Right renal pelvis (tissue), 4 donors: ENCODE data around the gene EI24. TPM values are rescaled to one million over a fixed set of nuclear protein-coding genes. Genes with fewer than 3 reads are reported as not detected.
"Not testable (repeated sequence)": the region's sequence is repeated elsewhere in the genome, so short reads cannot be mapped to it uniquely, and the experiment has no call there.

Source experiments
- DNase-seq, 4 donors: peaks; one replicate each; pipeline ENCODE4 v3.0.0-alpha.2; 2013; ENCODE audit warnings: low read depth in 4 of 4, low spot score in 3 of 4, missing footprints in 1 of 4
- polyA plus RNA-seq, 4 donors: library from polyadenylated mRNA; unstranded; fragments of 120-200 nt; gene quantifications; one replicate each; pipeline ENCODE4 v1.2.1, GENCODE V29; 2013; ENCODE audit not compliant: insufficient read length in 4 of 4

The EI24 gene
- 100 to 1,000 TPM; 110 to 130 (median 121) TPM for polyA plus RNA-seq

DNA sequence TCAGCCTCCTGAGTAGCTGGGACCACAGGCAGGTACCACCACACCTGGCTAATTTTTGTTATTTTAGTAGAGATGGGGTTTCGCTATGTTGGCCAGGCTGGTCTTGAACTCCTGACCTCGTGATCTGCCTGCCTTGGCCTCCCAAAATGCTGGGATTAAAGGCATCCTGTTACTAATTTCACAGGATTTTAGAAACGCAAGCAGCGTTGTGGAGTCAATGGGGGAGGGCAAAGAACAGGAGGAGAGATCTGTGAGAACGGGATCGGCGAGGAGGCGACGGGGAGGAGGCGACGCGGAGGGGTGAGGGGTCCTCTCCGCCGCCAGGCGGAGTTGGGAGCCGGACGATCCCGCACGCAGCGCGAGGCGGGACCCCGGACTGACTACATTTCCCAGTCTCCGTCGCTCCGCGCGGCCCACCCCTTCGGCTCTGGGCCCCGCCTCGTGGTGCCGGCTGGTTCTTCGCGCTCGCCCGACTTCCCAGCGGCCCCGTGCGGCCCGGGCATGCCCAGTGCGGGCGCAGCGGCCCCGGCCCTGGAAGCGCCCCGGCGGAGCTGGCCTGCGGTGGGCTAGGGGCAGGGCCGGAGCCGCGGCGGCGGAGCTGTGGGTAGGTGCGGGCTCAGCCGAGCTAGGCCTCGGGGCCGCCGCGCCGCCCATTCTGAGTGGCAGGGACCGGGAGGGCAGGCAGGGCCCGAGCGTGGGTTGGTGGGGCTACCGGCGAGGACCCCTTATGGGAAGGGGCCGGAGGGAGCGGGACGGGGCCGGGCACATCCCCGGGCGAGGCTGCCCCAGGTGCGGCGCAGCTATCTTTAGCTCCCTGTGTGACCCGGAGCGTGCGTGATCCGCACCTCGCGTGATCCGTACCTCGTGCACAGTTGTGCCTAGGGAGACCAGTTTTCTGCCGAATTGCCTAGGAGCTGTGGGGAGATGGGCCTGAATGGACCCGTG is at the start of gene EI24:
Gene EI24 (plus strand): TSS at position 508 of the 945 bp plus-strand sequence. CDS start 3,051 bp downstream, outside the sequence.
- peak; percentile 73 to 81 (median 76) for DNase-seq

DNA sequence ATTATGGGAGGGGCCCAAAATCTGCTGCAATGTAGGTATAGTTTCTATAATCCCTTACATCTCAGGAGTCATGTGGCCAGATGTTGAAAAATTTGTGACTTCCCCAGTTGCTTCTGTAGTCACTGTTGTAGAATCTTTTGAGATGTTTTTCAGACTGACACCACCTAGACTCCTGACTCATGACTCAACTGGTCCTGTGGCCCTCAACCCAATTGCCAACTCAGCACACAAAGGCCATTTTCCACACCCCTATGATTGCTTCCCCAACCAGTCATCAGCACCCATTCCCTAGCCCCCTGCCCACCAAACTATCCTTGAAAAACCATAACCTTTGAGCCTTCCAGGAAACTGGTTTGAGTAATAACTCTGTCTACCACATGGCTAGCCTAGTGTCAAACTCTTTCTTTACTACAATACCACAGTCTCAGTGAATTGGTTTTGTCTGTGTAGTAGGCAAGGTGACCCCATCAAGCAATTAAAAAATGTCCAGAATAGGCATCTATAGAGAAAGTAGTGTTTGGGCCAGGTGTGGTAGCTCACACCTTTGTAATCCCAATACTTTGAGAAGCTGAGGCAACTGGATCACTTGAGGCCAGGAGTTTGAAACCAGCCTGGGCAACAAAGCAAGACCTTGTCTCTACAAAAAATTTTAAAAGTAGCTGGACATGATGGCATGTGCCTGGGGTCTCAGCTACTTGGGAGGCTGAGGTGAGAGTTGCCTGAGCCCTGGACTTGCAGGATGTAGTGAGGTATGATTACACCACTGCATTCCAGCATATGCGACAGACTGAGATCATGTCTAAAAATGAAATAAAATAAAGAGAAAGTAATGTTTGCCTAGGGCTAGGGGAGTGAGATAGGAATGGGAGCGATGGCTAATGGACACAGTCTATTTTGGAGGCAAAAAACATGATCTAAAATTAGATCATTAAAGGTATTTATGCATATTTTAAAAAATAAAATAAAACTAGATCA is 49.1 kb upstream of the EI24 start:
- no peak for DNase-seq

DNA sequence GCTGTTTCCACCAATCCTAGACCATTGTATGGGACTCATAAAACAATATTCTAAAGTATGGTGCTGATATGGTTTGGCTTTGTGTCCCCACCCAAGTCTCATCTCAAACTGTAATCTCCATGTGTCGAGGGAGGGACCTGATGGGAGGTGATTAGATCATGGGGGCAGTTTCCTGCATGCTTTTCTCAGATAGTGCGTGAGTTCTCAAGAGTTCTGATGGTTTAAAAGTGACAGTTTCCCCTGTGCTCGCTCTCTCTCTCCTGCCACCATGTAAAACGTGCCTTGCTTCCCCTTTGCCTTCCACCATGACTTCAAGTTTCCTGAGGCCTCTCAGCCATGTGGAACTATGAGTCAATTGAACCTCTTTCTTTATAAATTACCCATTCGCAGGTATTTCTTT is 44.0 kb upstream of the EI24 start:
- DNase-seq: no peak

DNA sequence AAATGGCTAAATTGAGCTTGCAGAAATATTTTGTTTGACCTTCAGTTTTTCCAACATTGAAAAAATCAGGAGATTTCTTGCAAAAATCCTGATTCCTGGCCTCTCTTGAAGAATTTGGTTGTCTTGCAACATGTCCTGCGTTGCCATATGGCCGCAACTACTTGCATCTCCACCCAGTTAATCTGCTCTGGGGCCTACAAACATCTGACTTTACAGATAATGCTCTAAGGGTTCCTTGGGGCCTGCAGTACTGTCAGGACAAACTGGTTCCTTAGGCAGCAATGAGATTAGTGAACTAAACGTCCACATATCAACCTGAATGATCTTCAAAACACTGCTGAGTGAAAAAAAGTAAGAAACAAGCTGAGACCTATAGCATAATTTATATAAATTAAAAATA is 36.6 kb upstream of the EI24 start:
- DNase-seq: no peak

DNA sequence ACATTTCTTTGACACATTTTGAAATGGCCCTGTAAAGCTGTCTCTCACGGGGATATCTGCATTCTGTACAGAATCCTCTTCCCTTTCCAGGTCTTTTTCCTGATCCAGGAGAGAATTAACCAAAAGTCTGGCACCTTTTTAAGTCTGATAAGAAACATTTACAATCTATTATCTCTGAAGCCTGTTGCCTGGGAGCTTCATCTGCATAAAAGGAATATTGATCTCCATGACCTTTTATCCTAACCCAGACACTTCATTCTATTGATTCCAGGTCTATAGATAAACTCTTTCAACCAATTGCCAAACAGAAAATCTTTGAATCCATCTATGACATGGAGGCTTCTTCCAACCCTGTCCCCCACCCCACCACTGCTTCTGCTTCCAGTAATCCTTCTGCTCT is 33.7 kb upstream of the EI24 start:
- DNase-seq: no peak

DNA sequence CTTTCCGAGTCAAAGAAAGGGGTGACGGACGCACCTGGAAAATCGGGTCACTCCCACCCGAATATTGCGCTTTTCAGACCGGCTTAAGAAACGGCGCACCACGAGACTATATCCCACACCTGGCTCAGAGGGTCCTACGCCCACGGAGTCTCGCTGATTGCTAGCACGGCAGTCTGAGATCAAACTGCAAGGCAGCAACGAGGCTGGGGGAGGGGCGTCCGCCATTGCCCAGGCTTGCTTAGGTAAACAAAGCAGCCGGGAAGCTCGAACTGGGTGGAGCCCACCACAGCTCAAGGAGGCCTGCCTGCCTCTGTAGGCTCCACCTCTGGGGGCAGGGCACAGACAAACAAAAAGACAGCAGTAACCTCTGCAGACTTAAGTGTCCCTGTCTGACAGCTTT is 32.4 kb upstream of the EI24 start:
- DNase-seq: not testable (repeated sequence)

DNA sequence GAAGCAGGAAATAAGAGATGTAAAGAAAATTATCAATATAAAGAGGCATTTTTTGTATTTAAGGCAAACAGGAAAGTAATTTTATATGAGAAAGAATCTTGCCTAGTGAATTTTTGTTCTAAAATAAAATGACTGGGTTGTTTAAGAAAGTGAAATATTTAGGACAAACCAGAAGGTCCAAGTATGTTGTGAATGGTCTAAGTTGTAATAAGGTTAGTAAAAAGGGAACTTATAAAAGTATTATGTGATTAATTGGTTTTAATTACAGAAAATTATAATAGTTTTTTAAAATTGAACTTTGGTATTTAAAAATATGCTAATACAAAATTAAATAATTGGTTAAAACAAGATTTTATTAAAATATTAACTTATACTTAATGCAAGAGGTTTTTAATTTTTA is 26.6 kb upstream of the EI24 start:
- no peak for DNase-seq

DNA sequence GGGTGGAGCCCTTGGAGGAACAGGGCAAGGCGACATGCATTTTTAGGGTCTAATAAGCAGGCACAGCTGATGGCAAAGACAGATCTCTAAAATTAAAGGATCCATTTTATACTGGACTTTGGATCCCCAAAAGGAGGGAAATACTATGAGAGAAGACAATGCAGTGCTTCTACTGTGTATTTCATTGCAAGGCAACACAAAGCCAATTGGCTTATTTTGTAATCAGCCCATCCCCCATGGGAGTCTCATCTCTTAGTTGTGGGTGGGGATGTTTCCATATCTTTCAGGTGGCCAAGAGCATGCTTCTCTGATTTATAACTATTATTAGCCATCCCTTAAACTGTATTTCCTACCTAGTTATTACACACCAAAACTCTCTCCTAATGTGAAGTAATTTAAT is 18.5 kb upstream of the EI24 start:
- DNase-seq: no peak

DNA sequence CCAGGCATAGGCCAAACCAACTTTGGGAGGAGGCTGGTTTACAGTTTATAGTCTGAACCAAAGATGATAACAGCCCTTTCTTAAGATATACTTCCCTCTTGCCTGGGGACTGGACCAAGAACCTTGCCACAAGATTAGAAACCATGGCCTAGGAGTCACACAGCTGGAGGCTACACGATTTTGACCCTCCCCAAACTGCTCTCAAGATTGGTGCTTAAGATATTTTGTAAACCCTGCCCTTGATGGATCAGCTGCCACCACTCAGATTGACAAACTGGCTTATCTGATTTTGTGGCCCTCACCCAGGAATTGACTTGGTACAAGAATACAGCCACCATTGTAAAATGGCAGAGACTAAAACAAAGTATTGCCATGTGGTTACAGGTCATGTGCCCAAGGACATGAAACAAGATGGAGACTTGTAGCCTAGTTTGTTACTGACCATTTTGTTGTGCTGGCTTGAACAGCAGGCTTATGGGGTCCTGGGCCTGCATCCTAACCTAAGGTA is 17.4 kb upstream of the EI24 start:
- no peak for DNase-seq

DNA sequence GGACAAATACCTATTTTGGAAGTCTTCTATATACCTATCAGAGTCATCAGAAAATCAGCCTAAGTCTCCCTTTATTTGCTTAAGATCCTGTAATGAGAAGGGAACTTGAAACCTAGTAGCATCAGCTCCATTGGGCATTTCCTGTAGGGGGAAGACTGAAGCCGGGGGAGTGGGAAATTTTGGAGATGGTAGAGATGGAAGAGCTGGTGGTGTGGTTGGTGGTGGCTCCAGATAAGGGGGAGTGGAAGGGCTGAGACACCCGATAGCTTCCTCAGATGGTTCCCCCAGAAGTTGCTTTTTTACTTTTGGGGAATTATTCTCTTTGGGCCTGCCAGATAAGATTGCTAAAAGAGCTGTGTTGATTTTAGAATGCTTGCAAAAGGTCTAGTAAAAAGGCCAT is 16.4 kb upstream of the EI24 start:
- DNase-seq: no peak

DNA sequence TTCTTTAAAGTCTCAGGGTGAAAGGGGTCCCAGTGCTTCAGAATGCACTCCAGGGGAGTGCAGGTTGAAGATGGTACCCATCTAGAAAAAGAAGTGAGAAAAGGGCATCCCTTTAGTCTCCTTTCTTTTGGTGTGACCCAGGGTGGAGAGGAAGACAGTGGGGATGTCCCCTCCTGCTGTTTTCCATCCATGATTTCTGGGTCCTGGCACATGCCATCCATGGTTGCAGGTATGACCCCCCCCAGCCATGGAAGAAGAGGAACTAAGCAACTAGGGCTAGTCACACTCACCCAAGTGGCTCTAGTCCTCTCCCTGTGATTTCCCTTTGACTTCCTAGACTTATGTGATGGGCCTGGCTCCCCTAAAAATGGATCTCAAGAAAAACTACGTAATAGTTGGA is 15.9 kb upstream of the EI24 start:
- no peak for DNase-seq

DNA sequence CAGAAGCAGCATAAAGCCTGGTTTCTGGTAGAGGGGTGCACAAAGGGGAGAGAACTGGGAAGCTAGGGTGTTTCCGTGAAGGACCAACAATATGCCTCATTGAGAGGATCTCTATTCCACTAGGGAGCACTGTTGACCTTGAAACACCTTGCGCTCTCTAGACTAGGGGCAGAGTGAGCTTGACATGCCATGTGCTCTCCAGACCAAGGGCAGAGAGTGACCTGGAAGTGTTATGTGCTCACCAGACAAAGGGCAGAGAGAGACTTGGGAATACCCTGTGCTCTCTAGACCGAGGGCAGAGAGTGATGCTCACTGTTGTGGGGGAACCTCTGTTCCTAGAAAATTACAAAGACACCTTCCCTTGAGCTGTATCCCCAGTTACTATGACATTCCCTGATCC is 15.2 kb upstream of the EI24 start:
- no peak for DNase-seq

DNA sequence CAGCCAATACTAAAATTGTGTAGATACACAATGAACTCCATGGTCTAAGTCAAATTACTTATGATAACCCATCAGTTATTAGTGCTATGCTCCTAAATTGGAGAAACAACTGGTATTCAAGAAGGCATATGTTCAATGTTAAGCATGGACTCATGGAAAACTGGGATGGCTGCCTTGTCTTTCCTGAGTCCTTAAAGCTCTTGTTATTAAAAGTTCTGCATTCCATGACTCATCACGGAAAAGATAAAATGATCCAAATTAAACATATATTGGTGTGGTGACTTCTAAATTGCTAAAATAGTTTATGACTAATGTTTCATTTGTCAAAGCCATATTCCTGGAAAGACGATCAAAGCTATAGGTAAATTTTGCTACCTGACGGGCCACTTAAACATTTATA is 9.4 kb upstream of the EI24 start:
- no peak for DNase-seq

DNA sequence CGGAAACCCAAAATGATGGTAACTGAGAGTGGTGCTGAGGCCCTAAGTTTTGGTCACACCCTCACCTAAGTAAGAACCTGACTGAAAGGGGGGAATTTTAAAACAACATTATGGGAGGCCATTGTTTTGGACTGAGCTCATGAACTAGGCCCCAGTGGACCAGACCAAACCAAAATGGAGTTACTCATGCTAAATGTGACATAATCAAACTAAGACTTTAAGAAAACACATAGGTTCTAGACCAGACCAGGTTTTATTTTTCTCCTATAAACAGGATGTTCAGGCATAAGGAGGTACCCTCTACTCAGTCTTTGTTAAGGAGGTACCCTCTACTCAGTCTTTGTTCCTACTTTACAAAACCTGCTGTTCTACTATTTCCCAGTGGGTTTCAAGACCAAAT is 7.4 kb upstream of the EI24 start:
- DNase-seq: no peak

DNA sequence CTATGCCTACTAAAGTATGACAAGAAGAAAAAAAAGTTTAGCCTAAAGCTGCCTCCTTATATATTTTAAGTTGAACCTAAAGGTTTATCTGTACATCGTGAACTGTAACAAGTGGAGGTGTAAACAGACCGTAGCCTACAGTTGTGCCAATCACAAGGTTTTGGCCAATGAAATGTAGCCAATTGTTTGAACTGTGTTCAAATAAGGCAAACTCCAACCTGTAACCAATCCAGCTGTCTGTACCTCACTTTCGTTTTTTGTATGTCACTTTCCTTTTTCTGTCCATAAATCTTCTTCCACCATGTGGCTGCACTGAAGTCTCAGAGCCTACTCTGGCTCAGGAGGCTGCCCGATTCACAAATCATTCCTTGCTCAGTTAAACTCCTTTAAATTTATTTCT is 6.8 kb upstream of the EI24 start:
- DNase-seq: no peak

DNA sequence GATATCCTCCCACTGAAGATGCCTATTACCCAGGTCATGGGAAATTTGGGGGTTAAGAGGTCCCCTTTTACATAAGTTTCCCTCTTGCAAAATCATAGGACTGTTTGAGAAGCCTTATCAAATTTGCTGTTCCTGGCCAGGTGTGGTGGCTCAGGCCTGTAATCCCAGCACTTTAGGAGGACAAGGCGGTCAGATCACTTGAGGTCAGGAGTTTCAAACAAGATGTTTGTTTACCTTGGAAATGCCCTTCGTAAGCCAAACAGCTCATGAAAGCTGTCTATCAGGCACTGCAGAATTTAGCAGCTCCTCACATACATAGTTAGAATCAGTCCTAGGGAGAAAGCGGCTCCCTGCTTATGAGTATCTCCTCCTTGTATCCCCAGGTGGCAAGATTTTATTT is 4.9 kb upstream of the EI24 start:
- DNase-seq: no peak

DNA sequence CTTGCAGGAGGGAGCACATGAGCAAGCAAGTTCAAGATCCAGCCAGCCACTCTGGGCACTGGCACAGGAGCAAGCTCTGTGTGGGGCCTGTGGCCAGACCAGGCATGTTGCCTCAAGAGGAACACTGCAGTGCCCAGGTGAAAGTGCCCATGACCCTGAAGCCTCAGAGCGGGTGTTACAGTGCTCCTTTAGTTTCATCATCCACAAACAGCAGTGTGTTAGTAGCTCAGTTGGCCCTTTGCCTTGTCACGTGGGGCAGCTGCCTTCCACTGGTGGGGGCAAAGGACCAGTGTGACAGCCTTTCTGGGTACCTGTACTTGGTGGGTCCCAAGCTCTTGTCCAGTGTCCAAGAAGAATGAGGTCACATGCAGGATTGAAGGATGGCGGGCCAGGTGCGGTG is 3.0 kb upstream of the EI24 start:
- DNase-seq: no peak

DNA sequence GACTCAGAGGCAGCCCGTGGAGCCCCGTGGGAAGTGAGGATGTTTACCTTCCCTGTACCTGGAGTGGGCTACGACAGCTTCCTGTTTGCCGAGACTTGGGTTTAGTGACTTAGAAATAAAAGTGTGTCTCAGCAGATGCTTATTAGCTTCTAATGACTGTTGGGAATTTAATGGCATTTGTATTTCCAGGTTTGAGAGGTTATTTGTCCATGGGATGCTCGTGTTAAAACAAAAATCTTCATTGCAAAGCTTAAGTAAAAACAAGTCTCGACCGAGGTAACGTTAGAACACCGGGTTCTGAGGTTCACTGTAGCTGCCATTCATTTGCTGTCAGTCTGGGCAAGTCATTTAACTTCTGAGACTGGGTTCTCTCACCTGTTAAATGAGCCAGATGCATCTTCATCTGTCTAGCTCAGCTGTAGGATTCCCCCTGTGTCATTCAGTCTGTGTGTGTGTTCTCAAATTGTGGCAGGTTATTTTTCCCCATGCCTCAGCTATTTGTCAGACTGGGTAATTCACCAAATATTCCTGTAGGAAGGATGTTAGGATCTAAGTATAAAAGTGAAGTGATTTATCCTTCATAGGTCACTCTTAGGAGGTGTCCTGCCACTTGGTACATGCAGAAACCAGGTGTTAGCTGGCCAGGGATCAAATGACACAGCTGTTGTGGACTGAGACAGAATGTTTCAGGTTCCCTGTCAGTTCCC is 791 bp downstream of the EI24 start:
- DNase-seq: no peak

DNA sequence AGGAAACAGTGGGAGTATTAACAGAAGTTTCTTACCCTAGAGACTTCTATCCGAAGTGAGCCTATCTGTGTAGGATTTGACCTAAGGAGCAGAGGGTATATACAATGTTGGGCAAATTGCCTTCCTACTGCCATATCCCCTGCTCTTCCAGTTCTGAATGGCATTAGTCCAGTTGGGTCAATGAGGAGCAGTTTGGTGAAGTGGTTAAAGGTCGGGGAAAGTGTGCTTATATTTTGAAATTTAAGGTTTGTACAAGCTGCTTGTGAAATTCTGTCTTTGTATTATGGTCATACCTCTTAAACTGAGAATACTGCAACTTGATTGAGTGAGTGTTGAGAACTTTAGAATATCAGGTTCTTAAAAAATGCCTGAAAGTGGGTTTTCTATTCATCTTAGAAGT is 1.7 kb downstream of the EI24 start:
- DNase-seq: no peak

DNA sequence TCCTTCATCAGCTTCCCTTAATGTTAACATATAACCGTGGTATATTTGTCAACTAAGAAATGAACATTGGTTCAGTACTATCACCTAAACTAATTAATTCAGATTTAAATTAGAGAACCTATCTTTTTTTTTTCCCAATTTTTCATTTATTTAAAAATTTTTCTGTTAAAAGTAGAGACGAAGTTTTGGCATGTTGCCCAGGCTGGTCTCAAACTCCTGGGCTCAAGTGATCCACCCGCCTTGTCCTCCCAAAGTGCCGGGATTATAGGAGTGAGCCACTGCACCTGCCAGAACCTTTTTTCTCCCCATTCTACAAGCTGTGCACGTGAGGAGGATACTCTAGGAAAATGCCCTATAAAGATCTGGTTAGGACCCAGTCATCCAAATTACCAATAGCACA is 3.6 kb downstream of the EI24 start:
- no peak for DNase-seq

DNA sequence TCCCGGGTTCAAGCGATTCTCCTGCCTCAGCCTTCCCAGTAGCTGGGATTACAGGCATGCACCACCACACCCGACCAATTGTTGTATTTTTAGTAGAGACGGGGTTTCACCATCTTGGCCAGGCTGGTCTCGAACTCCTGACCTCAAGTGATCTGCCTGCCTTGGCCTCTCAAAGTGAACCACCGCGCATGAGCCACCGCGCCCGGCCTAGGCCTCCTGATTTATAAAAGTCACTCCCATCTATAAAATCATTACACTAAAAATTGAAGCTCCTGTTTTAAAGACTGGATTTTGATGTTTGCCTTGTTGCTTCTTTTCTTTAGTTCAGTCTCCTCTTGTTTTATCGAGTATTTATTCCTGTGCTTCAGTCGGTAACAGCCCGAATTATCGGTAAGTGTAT is 7.9 kb downstream of the EI24 start:
- not testable (repeated sequence) for DNase-seq
